NCI-H69 (cell line): Measurements from ENCODE around the gene PSMB8.
A peak's percentile ranks its signal among the peaks of the same experiment; 100 is the strongest.
"Not testable (repeated sequence)": the region's sequence is repeated elsewhere in the genome, so short reads cannot be mapped to it uniquely, and the experiment has no call there.

Source experiments
- DNase-seq: peaks from one replicate; lab custom pipeline; 2025; lab: John Stamatoyannopoulos, UW

Gene PSMB8

GRCh38 chr6:32836873-32837272 lies 7.0 kb downstream of the PSMB8 start:
- DNase-seq: no peak

DNA sequence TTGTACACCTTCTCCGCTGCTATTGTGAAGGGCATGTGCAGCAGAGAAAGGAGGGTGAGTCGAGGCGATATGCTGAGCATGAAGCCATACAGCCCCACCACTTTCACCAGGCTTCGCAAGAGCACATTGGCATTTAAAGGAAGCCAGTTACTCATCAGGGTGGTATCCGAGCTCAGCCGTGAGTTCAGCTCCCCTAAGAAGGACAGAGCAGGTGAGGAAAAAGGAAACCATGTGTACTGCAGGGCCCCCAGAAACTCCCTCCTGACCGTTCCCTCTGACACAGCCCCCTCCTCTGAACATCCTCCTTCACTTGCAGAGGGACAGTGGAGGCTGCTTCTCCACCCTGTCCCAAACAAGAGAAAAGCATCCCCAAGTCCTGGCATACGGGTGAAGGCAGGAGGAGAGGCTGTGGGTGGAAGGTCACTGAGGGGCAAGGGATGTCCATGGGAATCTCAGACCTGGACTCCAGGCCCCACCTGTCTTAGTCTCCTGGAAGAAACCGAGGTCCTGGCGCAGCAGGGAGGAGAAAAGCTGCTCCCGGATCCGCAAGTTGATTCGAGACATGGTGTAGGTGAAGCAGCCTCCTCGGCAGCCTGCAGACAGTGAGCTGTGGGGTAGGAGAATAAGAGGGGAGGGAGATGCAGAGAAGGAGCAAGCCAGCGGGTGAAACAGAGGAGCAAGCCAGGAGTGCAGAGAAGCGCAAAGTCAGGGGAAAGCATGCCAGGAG lies 8.5 kb downstream of the PSMB8 start:
- DNase-seq: no peak

DNA sequence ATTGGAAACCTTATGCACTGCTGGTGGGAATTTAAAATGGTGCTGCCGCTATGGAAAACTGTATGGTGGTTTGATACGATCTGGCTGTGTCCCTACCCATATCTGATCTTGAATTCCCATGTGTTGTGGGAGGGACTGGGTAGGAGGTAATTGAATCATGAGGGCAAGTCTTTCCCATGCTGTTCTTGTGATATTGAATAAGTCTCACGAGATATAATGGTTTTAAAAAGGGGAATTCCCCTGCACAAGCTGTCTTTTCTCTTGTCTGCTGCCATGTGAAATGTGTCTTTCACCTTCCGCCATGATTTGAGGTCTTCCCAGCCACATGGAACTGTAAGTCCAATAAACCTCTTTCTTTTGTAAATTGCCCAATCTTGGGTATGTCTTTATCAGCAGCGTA lies 10.2 kb downstream of the PSMB8 start:
- no peak for DNase-seq

- DNase-seq: no peak
These were observed 11.3 kb downstream of the PSMB8 start for GRCh38 chr6:32832535-32832934.

- DNase-seq: no peak
These were observed 12.9 kb downstream of the PSMB8 start for GRCh38 chr6:32830936-32831335.

- DNase-seq: no peak
These were observed 13.8 kb downstream of the PSMB8 start for GRCh38 chr6:32830017-32830416.

- no peak for DNase-seq
These were observed 14.4 kb downstream of the PSMB8 start for GRCh38 chr6:32829495-32829894.

- no peak for DNase-seq
These were observed 16.8 kb downstream of the PSMB8 start for GRCh38 chr6:32827025-32827424.

DNA sequence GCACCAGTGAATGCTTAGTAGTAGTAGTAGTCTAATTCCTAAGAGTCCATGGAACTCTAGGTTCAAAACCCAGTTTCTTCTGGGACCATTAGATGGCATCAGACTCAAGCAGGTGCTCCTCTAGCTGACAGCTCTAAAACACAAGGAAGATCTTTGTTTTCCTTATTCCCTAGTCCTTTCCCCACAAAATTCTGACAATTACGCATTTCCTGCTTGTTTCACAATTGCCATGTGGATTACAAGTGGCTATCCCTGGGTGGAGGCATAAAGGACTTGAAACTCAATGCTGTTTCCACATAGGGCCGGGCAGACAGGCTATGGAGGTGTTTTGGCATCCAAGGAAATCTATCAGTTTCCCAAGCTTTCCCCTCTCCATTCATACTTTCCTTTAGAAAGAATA lies 17.9 kb downstream of the PSMB8 start:
- DNase-seq: peak; percentile 7

DNA sequence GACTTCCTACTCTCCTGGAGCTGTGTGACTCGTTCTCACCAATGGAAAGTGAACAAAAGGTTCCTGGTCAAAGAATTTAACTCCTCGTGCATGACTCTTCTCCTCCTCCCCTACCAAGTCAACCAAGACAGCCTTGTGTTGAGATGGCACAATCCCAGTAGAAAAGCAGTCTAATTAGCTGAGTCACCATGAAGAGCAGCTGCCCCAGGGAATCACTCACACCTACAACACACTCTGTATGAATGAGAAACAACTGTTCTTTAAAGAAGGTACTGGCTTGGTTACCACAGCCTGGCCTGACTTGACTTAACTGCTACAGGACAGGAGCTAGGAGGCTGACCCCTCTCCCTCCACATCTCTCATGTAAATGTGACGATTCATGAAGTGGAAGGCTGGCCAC lies 24.1 kb downstream of the PSMB8 start:
- no peak for DNase-seq

DNA sequence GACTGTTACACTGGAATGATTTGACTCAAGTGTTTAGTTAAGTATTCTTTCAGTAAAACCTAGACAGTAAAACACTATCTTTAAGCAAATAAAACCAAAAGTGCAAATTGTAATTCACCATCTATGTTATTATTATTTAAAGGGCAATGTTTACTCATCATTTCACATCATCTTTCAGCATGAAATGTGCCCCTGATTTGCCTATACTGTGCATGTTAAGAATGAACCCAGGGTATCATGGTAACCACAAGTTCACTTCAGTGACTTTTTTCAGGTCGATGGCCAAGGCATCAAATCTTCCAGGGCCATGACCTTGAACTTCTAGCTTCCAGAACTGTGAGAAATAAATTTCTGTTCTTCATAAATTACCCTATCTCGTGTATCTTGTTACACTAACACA lies 25.0 kb downstream of the PSMB8 start:
- no peak for DNase-seq

DNA sequence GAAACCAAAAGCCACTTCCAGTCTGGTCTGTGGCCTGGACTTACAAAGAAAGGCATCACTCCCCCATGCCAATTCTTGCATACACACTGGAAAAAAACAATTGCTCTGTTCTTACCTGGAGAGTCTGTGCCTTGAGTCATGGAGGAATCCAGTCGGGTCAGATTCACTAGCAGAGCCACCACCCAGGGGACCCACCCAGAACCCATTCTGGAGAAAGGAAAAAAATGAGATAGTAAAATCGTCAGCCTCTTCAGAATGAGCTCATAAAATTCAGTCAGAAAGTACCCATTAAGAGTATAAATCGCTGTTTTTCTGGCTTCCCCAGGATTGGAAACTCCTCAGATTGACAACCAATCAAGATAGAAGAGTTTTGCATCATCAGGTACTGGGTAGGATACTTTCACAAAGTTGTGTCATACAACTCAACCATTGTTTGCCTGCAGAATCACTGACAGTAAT lies 27.1 kb downstream of the PSMB8 start, which contains the start of gene HLA-DOB:
Gene HLA-DOB (minus strand): TSS at position 257 of the 459 bp plus-strand sequence. CDS start 51 bp downstream, at position 206.
- DNase-seq: no peak

- no peak for DNase-seq
These were observed 27.9 kb downstream of the PSMB8 start for GRCh38 chr6:32815996-32816395.

- DNase-seq: no peak
These were observed 28.7 kb downstream of the PSMB8 start for GRCh38 chr6:32815115-32815514.

DNA sequence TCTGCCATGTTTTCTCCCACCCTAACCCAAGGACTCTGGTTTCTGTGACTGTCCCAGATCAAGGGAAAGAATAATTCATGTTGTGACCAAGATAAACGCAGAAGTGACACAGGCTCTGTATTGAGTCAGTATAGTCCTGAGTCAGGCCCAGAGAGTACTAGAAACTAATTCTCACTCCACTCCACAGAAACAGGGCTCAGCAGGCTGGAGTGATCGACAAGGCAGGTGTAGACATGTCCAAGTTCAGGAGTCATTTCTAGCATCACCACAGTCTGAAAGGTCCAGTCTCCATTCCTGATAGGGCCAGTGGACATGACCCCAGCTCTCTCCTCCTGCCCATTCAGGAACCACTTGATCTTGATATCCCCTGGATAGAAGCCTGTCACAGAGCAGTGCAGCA lies 29.7 kb downstream of the PSMB8 start:
- DNase-seq: no peak

DNA sequence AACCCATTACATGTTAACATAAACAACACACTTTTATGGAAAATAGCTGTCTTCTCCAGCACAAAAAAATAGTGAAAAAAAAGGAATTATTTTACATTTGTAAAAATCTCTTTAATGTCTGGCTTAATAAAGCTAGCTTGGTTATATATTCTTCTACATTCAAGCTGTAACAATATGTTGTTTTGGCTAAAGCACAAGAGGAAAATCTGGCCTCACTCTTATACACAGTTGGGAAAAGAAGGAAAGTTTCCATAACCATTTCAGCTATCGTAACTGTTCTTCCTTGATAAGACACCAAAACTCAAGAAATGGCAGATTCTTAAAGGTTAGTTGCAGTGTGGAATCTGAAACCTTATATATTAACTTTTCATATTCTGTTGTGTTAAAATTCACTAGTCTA lies 34.7 kb downstream of the PSMB8 start:
- DNase-seq: no peak

GRCh38 chr6:32807020-32807580 lies 36.7 kb downstream of the PSMB8 start:
- peak; percentile 7 for DNase-seq

DNA sequence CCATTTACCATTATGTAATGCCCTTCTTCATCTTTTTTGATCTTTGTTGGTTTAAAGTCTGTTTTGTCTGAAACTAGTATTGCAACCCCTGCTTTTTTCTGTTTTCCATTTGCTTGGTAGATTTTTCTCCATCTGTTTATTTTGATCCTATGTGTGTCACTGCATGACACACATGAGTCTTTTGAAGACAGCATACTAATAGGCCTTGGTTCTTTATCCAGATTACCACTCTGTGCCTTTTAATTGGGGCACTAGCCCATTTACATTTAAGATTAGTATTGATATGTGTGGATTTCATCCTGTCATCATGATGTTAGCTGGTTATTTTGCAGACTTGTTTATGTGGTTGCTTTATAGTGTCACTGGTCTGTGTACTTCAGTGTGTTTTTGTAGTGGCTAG lies 38.4 kb downstream of the PSMB8 start:
- DNase-seq: not testable (repeated sequence)

GRCh38 chr6:32803416-32803815 lies 40.4 kb downstream of the PSMB8 start:
- no peak for DNase-seq

GRCh38 chr6:32799740-32800139 lies 44.1 kb downstream of the PSMB8 start:
- no peak for DNase-seq

DNA sequence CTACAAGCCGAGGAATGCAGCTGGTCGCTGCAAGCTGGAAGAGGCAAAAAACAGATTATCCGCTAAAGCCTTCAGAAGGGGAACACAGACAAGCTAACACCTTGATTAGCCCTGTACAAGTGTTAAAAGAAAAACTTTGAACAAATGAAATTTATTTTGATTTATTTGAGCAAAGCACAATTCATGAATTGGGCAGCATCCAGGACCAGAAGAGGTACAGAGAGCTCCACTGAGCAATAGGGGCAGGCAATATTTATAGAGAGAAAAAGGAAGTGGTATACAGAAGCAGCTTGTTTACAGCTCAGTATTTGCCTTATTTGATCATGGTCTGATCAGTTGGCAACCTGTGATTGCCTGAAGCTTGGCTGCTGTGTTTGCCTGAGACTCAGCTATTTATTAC lies 44.7 kb downstream of the PSMB8 start:
- no peak for DNase-seq

- DNase-seq: peak; percentile 49
These were observed 46.7 kb downstream of the PSMB8 start for GRCh38 chr6:32796848-32797776.

- no peak for DNase-seq
These were observed 49.3 kb downstream of the PSMB8 start for GRCh38 chr6:32794510-32794909.
